Measurements from ENCODE around the gene TRIM59. TPM values are rescaled to one million over a fixed set of nuclear protein-coding genes. Genes with fewer than 3 reads are reported as not detected.

The TRIM59 gene
- total RNA-seq, 2 donors from 2014 or later: 7.5 to 16.6 TPM

- Histone ChIP-seq H3K9me3 (no peaks in the 10 kb centered on the region), H3K27me3 (no peaks in the 10 kb centered on the region), H3K4me3 (peak overlapping the region; percentile 52), H3K9ac (ENCODE audit: low read depth in 2 of 2, low read length in 2 of 2) (peak overlapping the region; percentile 87 to 91), H3K4me1 (no peaks in the 10 kb centered on the region), H3K36me3 (no peaks in the 10 kb centered on the region), H3K27ac (peak overlapping the region; percentile 87)
- intact Hi-C loops (cut with DNase I): no loop called here
- TF ChIP-seq CTCF (IDR thresholded peaks at IDR 0.05): no peak
- DNase-seq: peak; percentile 50
These were observed 49.4 kb downstream of the TRIM59 start for GRCh38 chr3:160400030-160400701.

- H3K4me1 ChIP-seq: no peaks in the 10 kb centered on the region
- peak within 1 kb of the TSS; percentile 87 to 91 for H3K9ac ChIP-seq (ENCODE audit: low read depth in 2 of 2, low read length in 2 of 2)
- peak within 1 kb of the TSS; percentile 87 for H3K27ac ChIP-seq
- peak; percentile 98 for DNase-seq
- TF ChIP-seq CTCF (IDR thresholded peaks at IDR 0.05): no peak
- no peaks in the 10 kb centered on the region for H3K9me3 ChIP-seq
- H3K36me3 ChIP-seq: no peaks in the 10 kb centered on the region
- intact Hi-C loops (cut with DNase I): no loop called here
- H3K27me3 ChIP-seq: no peaks in the 10 kb centered on the region
- H3K4me3 ChIP-seq: peak within 1 kb of the TSS; percentile 52
These were observed 50.2 kb downstream of the TRIM59 start, which contains the start of the genes IFT80 and SMC4 for GRCh38 chr3:160399125-160400029. Gene IFT80, minus strand, starts transcription at chr3:160399225. Its CDS starts 14,625 bp downstream, at chr3:160384600. Gene SMC4, plus strand, starts transcription at chr3:160399650. Its CDS starts 1,177 bp downstream, at chr3:160400827.

- Histone ChIP-seq H3K9ac (ENCODE audit: low read depth in 2 of 2, low read length in 2 of 2) (peak overlapping the region in 1 of 2 donors; percentile 91), H3K4me3 (peak overlapping the region; percentile 52), H3K27ac (peak overlapping the region; percentile 87), H3K4me1 (no peaks in the 10 kb centered on the region), H3K9me3 (no peaks in the 10 kb centered on the region), H3K36me3 (no peaks in the 10 kb centered on the region), H3K27me3 (no peaks in the 10 kb centered on the region)
- no peak for TF ChIP-seq CTCF (IDR thresholded peaks at IDR 0.05)
- DNase-seq: no peak
- intact Hi-C loops (cut with DNase I): no loop called here
These were observed 50.8 kb downstream of the TRIM59 start for GRCh38 chr3:160398820-160399124.

- DNase-seq: no peak
- H3K4me3 ChIP-seq: no peak overlapping the region
- no peaks in the 10 kb centered on the region for H3K27me3 ChIP-seq
- H3K4me1 ChIP-seq: no peaks in the 10 kb centered on the region
- H3K36me3 ChIP-seq: no peaks in the 10 kb centered on the region
- intact Hi-C loops (cut with DNase I): no loop called here
- no peak overlapping the region for H3K9ac ChIP-seq (ENCODE audit: low read depth in 2 of 2, low read length in 2 of 2)
- no peak overlapping the region for H3K27ac ChIP-seq
- H3K9me3 ChIP-seq: no peaks in the 10 kb centered on the region
- no peak for TF ChIP-seq CTCF (IDR thresholded peaks at IDR 0.05)
These were observed 54.3 kb downstream of the TRIM59 start for GRCh38 chr3:160395297-160395696.

- Histone ChIP-seq H3K9ac (ENCODE audit: low read depth in 2 of 2, low read length in 2 of 2) (no peak overlapping the region), H3K4me3 (no peak overlapping the region), H3K9me3 (no peaks in the 10 kb centered on the region), H3K27ac (no peak overlapping the region), H3K4me1 (no peaks in the 10 kb centered on the region), H3K27me3 (no peaks in the 10 kb centered on the region), H3K36me3 (no peaks in the 10 kb centered on the region)
- no peak for DNase-seq
- TF ChIP-seq CTCF (IDR thresholded peaks at IDR 0.05): no peak
- intact Hi-C loops (cut with DNase I): no loop called here
These were observed 55.6 kb downstream of the TRIM59 start for GRCh38 chr3:160394009-160394392.

Data from colonic mucosa (tissue), 4 donors.